ENCODE results near the gene NKPD1.

GRCh38 chr19:45156011-45156630, 4.7 kb downstream of the NKPD1 start:
- TF ChIP-seq EZH2phosphoT487 (IDR thresholded peaks at IDR 0.05; ENCODE audit: insufficient read depth, low read depth) (no peak), EZH2 (IDR thresholded peaks at IDR 0.05; ENCODE audit: insufficient read depth, poor library complexity, severe bottlenecking) (no peak)

All from GM23248 (cell line).